HG03378 (cell line): Measurements from ENCODE around the gene ZBTB12.
"Not testable (repeated sequence)": the region's sequence is repeated elsewhere in the genome, so short reads cannot be mapped to it uniquely, and the experiment has no call there.

Source experiments
- ATAC-seq: cut with Tn5 transposase; IDR thresholded peaks from one replicate; pipeline ENCODE4 v1.9.1; 2021; ENCODE audit warnings: mild to moderate bottlenecking, moderate library complexity; ENCODE audit not compliant: unreplicated experiment

ZBTB12 gene

GRCh38 chr6:31901953-31902643 lies at the start of gene ZBTB12:
ZBTB12 (minus strand) TSS chr6:31902086; CDS start chr6:31901305, 781 bp downstream.
- no peak for ATAC-seq

- ATAC-seq, result no peak
Measured at GRCh38 chr6:31949926-31950548, 48.2 kb upstream of the ZBTB12 start.

GRCh38 chr6:31948753-31949413 lies 47.0 kb upstream of the ZBTB12 start:
- ATAC-seq, result no peak

GRCh38 chr6:31948306-31948705 lies 46.4 kb upstream of the ZBTB12 start:
- no peak for ATAC-seq

GRCh38 chr6:31947864-31948263 lies 46.0 kb upstream of the ZBTB12 start:
- ATAC-seq, result no peak

GRCh38 chr6:31947070-31947675 lies 45.3 kb upstream of the ZBTB12 start:
- ATAC-seq, result no peak

- ATAC-seq, result no peak
Measured at GRCh38 chr6:31946370-31946885, 44.5 kb upstream of the ZBTB12 start.

GRCh38 chr6:31945507-31946369 lies 43.9 kb upstream of the ZBTB12 start, which contains the start of gene CFB:
CFB (plus strand) TSS chr6:31946095; CDS start chr6:31946222, 127 bp downstream.
- ATAC-seq, result no peak

- ATAC-seq, result no peak
Measured at GRCh38 chr6:31945154-31945506, 43.2 kb upstream of the ZBTB12 start.

GRCh38 chr6:31943742-31944141 lies 41.9 kb upstream of the ZBTB12 start:
- ATAC-seq, result no peak

GRCh38 chr6:31940256-31940664 lies 38.4 kb upstream of the ZBTB12 start:
- no peak for ATAC-seq

GRCh38 chr6:31935823-31936222 lies 33.9 kb upstream of the ZBTB12 start:
- no peak for ATAC-seq

- no peak for ATAC-seq
Measured at GRCh38 chr6:31935021-31935420, 33.1 kb upstream of the ZBTB12 start.

GRCh38 chr6:31933537-31933936 lies 31.7 kb upstream of the ZBTB12 start:
- ATAC-seq, result no peak

GRCh38 chr6:31932137-31932536 lies 30.3 kb upstream of the ZBTB12 start:
- ATAC-seq, result not testable (repeated sequence)

- ATAC-seq, result no peak
Measured at GRCh38 chr6:31930962-31931361, 29.1 kb upstream of the ZBTB12 start.

GRCh38 chr6:31928672-31928939 lies 26.7 kb upstream of the ZBTB12 start:
- ATAC-seq, result no peak

- ATAC-seq, result no peak
Measured at GRCh38 chr6:31927863-31928671, 26.2 kb upstream of the ZBTB12 start.

- no peak for ATAC-seq
Measured at GRCh38 chr6:31927242-31927862, 25.5 kb upstream of the ZBTB12 start, which contains the start of gene C2. C2 (plus strand) TSS chr6:31927717; CDS start chr6:31927753, 36 bp downstream.
